PC-9 (cell line): Measurements from ENCODE around the gene PPP1R9B.

Experiments used
- EZH2 ChIP-seq: fragments of 200-600 bp; sonication (generic); IDR thresholded peaks from 2 replicates; pipeline ENCODE4 v1.8.0; 2017; ENCODE audit warnings: antibody characterized with exemption, low read depth
- TF ChIP-seq, protein P1 (sequence below): fragments of 200-600 bp; sonication (generic); conservative IDR thresholded peaks from 2 replicates; pipeline ENCODE4 v1.6.1; 2017; ENCODE audit warnings: mixed run types, antibody characterized with exemption, mild to moderate bottlenecking, moderate library complexity

DNA sequence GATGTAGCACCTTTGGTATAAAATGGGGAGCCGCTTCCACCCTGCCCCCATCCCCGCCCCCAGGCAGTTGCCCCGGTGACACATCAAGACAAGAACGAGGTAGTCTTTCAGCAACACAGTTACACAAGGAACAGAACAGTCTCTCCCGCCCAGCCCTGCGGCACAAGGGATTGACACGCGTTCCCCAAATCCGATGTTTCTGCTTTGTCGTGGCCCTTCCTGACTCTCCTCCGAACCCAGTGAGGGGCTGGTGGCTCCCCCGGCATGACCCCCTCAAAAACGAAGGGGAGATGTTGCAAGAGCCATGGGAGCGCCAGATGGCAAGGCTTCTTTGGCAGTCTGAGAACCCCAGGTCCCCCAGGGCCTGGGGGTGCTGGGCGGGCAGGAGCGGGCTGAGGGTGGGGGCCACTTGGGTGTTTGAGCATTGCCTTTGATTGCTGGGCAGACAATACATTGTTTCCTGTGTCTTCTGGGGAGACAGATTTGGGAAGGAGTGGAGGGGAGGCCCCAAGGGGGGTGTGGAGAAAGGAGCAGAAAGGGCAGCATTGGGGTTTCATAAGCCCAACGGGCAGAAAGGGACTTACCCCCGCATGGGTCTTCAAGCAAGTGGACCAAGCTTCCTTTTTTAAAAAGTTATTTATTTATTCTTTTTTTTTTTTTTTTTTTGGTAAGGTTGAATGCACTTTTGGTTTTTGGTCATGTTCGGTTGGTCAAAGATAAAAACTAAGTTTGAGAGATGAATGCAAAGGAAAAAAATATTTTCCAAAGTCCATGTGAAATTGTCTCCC lies 34.3 kb upstream of the PPP1R9B start:
- TF ChIP-seq, protein P1, sequence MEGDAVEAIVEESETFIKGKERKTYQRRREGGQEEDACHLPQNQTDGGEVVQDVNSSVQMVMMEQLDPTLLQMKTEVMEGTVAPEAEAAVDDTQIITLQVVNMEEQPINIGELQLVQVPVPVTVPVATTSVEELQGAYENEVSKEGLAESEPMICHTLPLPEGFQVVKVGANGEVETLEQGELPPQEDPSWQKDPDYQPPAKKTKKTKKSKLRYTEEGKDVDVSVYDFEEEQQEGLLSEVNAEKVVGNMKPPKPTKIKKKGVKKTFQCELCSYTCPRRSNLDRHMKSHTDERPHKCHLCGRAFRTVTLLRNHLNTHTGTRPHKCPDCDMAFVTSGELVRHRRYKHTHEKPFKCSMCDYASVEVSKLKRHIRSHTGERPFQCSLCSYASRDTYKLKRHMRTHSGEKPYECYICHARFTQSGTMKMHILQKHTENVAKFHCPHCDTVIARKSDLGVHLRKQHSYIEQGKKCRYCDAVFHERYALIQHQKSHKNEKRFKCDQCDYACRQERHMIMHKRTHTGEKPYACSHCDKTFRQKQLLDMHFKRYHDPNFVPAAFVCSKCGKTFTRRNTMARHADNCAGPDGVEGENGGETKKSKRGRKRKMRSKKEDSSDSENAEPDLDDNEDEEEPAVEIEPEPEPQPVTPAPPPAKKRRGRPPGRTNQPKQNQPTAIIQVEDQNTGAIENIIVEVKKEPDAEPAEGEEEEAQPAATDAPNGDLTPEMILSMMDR = no peak
- no peak for TF ChIP-seq EZH2
